Measurements from ENCODE around the gene CPA2. TPM values are rescaled to one million over a fixed set of nuclear protein-coding genes. Genes with fewer than 3 reads are reported as not detected.

CPA2 gene
- total and polyA plus RNA-seq, 8 donors: 4.1 to 65.8 (median 58.3) TPM; not detected in 1

- peak in 1 of 2 donors; percentile 56 for DNase-seq
- no peaks in the 10 kb centered on the region for H3K4me1 ChIP-seq
- no peak for TF ChIP-seq CTCF (IDR thresholded peaks at IDR 0.05)
- no peak for TF ChIP-seq POLR2A (IDR thresholded peaks at IDR 0.05)
- TF ChIP-seq POLR2AphosphoS5 (IDR thresholded peaks at IDR 0.05): no peak
- no peak for TF ChIP-seq EP300 (IDR thresholded peaks at IDR 0.05)
- H3K9me3 ChIP-seq: no peaks in the 10 kb centered on the region
- no peak overlapping the region for H3K4me3 ChIP-seq
- H3K36me3 ChIP-seq: no peaks in the 10 kb centered on the region
- WGBS, 5 donors: 35 to 79% (median 38%) methylated on average over 1 of the region's 1 CpG
- no peak overlapping the region for H3K27ac ChIP-seq
- H3K27me3 ChIP-seq: no peaks in the 10 kb centered on the region
- intact Hi-C loops (cut with DNase I; ENCODE audit: low total_unique reads): no loop called here
Measured at GRCh38 chr7:130286881-130287280, 20.2 kb downstream of the CPA2 start.

GRCh38 chr7:130288168-130288567, 21.5 kb downstream of the CPA2 start:
- no peaks in the 10 kb centered on the region for H3K4me1 ChIP-seq
- H3K9me3 ChIP-seq: no peaks in the 10 kb centered on the region
- no peak overlapping the region for H3K27ac ChIP-seq
- no peaks in the 10 kb centered on the region for H3K27me3 ChIP-seq
- DNase-seq: no peak
- TF ChIP-seq POLR2A (IDR thresholded peaks at IDR 0.05) (no peak), CTCF (IDR thresholded peaks at IDR 0.05) (no peak), EP300 (IDR thresholded peaks at IDR 0.05) (no peak), POLR2AphosphoS5 (IDR thresholded peaks at IDR 0.05) (no peak)
- intact Hi-C loops (cut with DNase I; ENCODE audit: low total_unique reads): no loop called here
- no peaks in the 10 kb centered on the region for H3K36me3 ChIP-seq
- WGBS, 5 donors: 85 to 95% (median 92%) methylated on average over 4 of the region's 4 CpGs
- H3K4me3 ChIP-seq: no peak overlapping the region

GRCh38 chr7:130288829-130289228, 22.2 kb downstream of the CPA2 start:
- H3K4me1 ChIP-seq: no peaks in the 10 kb centered on the region
- TF ChIP-seq CTCF (IDR thresholded peaks at IDR 0.05) (no peak), POLR2A (IDR thresholded peaks at IDR 0.05) (no peak)
- no peaks in the 10 kb centered on the region for H3K27me3 ChIP-seq
- no peak overlapping the region for H3K27ac ChIP-seq
- WGBS, 5 donors: 76 to 85% (median 81%) methylated on average over 5 of the region's 5 CpGs
- intact Hi-C loops (cut with DNase I; ENCODE audit: low total_unique reads): no loop called here
- H3K4me3 ChIP-seq: no peak overlapping the region
- no peak for DNase-seq
- no peaks in the 10 kb centered on the region for H3K36me3 ChIP-seq
- H3K9me3 ChIP-seq: no peaks in the 10 kb centered on the region

- intact Hi-C loops (cut with DNase I; ENCODE audit: low total_unique reads): no loop called here
- TF ChIP-seq CTCF (IDR thresholded peaks at IDR 0.05) (no peak), EP300 (IDR thresholded peaks at IDR 0.05) (no peak), POLR2A (IDR thresholded peaks at IDR 0.05) (no peak), POLR2AphosphoS5 (IDR thresholded peaks at IDR 0.05) (no peak)
- no peak overlapping the region for H3K27ac ChIP-seq
- 86 to 92% (median 90%) methylated on average over 9 of the region's 9 CpGs for WGBS, 5 donors
- H3K4me3 ChIP-seq: no peak overlapping the region
- no peaks in the 10 kb centered on the region for H3K36me3 ChIP-seq
- H3K27me3 ChIP-seq: no peaks in the 10 kb centered on the region
- no peak for DNase-seq
- H3K4me1 ChIP-seq: no peaks in the 10 kb centered on the region
- no peaks in the 10 kb centered on the region for H3K9me3 ChIP-seq
Measured at GRCh38 chr7:130289478-130289877, 22.8 kb downstream of the CPA2 start.
